NCI-H2107 treated with DMSO at 0.1 percent for 48 hours (cell line): Measurements from ENCODE around the gene TDRD7.

Experiments
- DNase-seq: peaks from one replicate; lab custom pipeline; 2025; ENCODE audit not compliant: unreplicated experiment; lab: John Stamatoyannopoulos, UW

TDRD7 gene

GRCh38 chr9:97503862-97504210, 91.9 kb downstream of the TDRD7 start:
- no peak for DNase-seq

- no peak for DNase-seq
These were observed 92.7 kb downstream of the TDRD7 start for GRCh38 chr9:97504381-97505216.

- DNase-seq = no peak
These were observed 93.9 kb downstream of the TDRD7 start for GRCh38 chr9:97505845-97506244.

DNA sequence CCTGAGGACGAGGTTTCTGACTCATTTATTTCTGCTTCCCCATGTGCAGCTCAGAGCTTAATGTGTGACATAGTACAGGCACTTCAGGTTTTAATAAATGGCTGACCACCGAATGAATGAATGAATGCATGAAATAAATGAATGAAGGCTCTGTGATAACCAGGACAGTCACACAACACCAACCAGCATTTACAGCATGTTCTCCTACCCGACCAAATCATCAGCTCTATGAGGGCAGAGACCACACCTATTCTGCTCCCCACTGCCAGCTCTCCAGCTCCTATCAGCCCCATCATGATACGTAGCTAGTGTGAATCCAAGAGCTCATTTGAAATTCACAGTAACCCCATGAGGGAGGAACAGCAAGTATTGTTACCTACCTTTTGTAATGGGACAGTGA, 94.4 kb downstream of the TDRD7 start:
- no peak for DNase-seq

- no peak for DNase-seq
These were observed 94.9 kb downstream of the TDRD7 start for GRCh38 chr9:97506787-97507186.

- DNase-seq = no peak
These were observed 95.6 kb downstream of the TDRD7 start for GRCh38 chr9:97507428-97507984.

DNA sequence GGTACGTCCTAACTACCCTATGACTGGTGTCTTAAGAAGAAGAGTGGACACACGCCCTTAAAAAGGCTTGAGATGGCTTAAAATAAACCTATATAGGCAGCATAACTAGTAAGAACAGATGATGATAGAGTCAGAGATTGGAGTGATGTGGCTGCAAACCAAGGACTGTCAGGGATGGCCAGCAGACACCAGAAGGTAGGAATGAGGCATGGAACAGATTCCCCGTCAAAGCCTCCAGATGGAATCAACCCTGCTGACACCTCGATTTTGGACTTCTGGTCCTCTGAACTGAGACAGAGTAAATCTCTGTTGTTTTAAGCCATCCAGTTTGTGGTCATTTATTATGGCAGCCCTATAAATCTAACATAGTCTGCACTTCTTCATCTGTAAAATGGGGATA, 97.0 kb downstream of the TDRD7 start:
- DNase-seq = no peak

GRCh38 chr9:97510797-97511654, 99.1 kb downstream of the TDRD7 start:
- DNase-seq = no peak

GRCh38 chr9:97511655-97512427, 99.9 kb downstream of the TDRD7 start:
- no peak for DNase-seq

DNA sequence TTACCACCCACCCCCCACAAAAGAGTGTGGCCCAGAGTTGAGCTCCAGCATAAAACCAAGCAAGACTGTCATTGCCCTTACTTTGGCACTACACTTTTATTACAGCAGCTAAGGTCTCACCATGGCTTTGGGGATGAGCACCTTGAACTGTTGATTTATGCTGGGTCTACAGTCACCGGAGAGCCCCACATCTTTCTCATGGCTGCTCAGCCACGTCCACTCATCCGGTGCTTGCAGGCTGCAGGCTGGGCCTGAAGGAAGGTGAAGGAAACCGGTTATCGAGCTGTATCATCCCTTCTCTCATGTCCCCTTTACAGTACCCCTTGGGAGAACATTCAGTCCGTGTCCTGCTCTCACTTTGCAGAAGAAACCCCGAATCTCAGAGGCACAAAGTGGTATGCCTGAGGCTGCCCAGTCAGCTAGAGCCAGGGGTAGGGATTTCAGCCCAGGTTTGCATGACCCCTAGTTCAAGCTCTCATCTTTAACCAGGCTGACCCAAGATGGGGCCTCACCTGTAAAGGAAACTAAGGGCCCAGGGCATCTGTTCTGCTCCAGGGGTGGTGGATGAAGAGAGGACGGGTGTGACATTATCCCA, 101.2 kb downstream of the TDRD7 start:
- no peak for DNase-seq

DNA sequence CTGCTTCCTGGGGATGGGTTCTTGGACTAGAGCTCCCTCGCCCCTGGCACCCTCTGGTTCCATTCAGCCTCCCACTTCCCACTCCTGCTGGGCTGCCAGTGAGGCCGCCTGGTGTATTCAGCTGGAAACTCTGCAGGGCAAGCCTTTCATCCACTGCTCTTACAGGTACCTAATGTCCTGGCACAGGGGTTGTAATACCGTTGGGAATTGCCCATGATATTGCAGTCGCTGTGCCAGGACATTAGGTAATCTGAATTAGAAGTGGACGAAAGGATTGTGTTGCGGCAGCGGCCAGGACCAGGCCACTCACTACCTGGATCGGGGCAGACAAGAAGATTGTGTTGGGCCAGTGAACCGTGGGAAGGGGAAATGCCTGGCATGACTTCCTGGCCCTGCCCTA, 102.6 kb downstream of the TDRD7 start:
- no peak for DNase-seq

DNA sequence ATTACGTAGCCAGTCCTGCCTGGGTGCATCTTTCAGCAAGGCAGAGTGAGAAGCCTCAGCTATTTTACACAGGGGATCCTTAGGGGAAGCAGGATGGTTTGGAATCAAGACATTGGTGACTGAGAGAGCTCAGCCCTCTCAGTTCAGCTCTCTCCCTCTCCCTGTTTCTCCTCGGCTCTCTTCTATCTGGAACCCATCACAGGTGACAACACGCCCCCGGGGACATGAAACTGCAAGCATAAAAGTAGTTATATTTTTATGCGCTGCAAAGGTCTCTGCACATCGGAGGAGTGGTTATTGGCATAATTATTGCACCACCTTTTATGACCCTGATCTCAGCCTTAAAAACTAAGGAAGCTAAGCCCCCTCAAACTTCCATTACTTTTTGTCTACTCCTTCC, 103.8 kb downstream of the TDRD7 start:
- DNase-seq = no peak

GRCh38 chr9:97516111-97516510, 104.2 kb downstream of the TDRD7 start:
- no peak for DNase-seq

DNA sequence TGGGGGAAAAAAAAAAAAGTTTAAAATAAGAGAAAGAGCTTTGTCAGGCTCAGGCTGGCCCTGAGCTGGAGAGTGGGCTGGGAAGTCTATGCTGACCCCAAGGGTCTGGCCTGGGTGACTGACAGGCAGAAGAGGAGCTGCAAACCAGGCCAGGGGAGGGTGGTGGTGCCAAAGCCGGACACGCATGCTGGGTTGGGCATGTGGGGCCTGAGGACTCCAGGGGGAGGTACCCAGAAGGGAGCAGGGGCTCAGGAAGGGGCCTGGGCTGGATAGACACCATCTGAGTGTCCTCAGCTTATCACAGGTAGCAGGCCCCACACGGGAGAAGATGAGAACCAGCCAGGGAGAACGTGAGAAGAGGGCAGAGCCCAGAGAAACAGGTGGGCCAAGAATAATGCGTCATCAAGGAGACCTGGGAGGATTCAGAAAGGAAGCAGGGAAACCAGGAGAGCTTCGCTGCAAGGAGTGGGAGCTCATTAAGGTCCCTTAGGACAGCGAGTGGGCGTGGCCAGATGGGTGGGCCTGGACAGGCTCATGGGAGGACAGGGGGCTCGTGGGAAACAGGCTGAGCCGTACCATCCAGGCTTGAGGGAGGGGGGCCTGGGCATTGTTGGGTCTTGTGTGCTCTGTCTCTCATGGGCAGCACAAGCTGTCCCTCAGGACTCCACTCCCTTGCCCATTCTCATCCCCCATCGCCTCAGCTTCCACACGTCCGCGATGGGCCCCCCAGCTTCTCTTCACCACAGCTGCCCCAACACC, 105.6 kb downstream of the TDRD7 start:
- no peak for DNase-seq

DNA sequence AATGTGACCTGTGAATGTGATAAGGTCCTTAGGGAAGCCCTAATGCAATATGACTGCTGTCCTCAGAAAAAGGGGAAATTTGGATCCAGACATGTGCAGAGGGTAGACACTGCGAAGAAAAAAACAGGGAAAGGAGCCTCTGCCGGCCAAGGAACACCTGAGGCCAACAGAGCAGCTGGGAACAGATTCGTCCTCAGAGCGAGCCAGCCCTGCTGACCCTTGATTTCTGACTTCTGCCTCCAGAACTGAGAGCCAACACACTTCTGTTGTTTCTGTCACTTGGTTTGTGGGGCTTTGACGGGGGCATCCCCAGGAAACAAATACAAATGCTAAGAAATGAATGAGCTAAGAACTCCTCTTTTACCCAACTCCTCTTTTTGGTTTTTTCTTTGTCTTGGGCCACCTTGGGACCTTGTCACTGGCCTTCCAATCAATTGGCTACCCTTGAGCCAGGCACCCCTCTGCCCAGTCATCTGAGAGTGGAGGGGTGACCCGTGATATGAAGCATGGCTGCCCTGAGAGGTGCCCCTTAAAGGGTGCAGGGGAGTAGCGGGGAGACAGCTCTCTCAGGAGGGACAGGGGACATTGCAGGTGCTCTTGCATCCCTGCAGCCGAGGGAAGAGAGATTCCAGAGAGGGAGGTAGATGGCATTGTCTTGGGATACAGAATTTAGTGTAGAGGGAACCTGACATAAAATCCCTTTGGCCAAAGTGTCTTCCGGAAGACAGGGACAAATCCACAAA, 106.4 kb downstream of the TDRD7 start:
- DNase-seq = no peak

DNA sequence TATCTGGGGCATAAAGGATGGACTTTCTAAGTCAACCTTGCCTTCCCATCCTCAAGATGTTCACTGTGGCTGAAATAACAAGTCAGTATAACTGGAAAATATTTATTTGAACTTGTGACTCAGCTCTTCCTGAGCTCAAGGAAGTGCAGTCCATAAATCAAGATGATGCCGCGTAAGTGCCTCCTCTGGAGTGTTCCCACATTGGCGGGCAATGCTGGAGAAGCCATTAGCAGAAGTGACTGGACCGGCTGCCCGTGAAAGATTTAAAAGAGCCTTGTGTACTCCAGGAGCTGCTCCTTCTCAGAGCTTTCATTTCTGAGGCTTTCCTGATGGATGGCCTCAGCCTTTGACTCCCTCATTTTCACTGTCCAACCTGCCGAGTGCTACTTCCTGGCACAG, 107.0 kb downstream of the TDRD7 start:
- no peak for DNase-seq

GRCh38 chr9:97519441-97519970, 107.6 kb downstream of the TDRD7 start:
- DNase-seq = no peak

- no peak for DNase-seq
These were observed 109.9 kb downstream of the TDRD7 start for GRCh38 chr9:97521576-97522333.
